Measurements from ENCODE around the gene SLC6A17.
A peak's percentile ranks its signal among the peaks of the same experiment; 100 is the strongest.

Gene SLC6A17

DNA sequence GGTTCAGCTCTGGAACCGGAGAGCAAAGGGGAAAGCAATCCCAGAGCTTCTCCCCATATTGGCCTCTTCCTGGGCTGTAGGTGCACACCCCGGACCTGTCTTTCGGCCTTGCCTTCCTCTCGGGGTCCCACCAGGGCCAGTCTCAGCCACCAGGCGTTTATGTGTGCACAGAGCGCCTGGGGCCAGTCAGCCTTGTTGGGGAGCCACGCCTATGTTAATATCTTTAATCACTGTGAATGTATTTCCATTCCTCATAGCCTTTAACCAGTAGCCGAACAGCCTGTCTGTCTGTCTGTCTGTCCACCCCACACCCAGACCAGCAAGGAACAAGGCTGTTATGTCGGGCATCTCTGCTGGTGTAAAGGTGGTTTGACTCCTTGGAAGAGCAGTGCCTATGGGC is 78.6 kb downstream of the SLC6A17 start:
- DNase-seq, result no peak
- intact Hi-C loops (cut with DNase I), result no loop called here

DNA sequence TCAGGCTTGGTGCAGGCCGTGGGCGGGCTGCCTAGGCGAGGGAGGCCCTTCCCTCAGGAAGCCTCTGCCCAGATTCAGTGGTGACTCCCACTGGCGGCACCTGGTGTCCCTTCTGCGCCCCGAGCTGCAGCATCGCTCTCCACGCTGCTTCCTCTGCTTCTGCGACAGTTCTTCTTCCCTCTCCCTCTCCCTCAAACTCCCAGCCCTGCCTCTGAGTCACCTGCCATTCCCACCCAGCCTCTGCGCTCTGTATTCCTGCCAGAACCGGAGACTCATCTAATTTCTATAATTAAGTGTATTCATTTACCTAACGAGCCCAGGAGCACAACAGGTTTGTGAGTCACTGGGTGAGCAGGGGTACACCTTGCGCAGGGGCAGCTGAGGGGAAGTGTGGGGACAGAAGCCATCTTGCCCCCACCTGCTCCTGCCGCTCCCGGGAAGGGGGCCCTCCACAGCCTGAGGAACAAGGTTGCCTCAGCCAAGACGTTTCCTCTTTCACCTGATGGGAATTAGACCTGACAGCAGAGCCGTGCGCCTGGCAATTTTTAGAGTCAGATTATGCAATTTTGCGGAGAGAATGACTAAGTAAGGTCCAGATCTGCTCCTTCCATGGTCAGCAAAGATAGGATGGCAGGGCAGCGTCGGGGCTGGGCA is 79.2 kb downstream of the SLC6A17 start:
- peak in 39 of 42 donors; percentile 30 to 85 (median 60) for DNase-seq
- intact Hi-C loops (cut with DNase I), result no loop called here

DNA sequence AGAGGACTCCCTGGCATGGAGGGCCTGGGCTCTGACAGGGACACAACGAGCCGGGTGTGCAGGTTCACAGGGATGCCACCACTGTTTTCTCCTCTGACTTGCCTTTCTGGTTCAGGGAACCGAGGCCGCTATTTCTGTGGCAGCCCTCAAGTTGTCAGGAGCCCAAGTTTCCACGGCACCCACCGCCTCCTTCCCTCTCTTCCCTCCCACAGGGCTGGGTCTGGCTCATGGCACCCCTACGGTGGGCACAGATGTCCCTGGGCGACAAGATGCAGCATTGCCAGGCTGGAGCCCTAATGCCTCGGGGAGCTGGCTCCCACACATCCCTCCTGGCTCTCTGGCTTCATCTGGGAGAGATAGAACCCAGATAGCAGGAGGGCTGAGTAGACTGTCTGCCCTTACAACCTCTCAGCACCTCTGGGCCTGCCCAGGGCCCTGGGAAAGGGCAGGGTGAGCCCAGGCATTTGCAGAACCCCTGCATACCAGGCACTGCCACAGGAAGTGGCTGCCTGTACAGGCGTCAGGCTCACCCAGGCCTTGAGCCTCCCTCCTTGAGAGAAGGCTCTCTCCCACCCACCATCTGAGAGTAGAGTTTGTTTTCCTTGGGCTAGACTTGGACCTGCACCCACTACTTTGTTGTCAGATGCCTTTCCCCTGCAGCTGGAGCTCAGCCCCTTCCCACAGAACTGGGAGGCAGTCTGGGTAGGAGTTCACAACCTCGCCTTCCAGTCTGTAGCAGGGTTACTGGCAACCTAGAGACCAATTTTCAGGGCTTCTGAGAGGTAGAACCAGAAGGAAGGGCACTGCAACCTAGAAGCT is 80.3 kb downstream of the SLC6A17 start:
- intact Hi-C loops (cut with DNase I), result no loop called here
- no peak for DNase-seq

DNA sequence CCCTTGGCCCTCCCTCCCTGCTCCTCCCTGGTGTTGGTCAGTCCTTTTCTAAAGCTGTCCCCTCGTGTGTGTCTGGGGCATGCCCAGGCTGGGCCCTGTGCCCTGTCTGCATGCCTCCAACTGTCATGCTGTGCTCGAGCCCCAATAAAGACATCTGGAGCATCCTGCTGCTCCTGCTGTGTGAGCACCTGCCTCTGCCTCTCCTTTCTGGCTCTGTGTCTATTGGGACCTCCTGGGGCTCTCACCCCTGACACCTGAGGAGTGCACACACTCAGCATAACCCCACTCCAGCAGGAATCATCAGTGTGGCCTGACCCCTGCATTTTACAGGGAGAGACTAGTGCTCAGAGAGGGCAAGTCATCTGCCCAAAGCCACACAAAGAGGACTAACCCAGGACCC is 83.6 kb downstream of the SLC6A17 start:
- no peak for DNase-seq
- intact Hi-C loops (cut with DNase I), result no loop called here

DNA sequence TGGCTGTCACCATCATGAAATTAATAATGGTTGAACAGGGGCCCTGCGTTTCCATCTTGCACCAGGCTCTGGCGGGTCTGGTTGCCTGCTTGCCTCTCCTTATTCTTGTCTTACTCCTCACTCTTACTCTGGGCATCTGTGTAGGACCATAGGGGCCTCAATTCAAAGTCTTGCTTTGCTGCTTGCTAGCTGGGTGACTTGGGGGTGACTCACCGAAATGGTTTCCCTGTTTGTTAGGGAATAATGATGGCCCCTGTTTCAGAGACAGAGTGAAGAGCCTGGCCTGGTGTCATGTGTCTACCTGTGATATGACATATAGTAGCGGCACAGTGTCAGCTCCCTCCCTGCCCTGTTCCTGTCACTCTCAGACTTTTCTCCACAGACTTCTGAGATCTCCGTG is 84.4 kb downstream of the SLC6A17 start:
- DNase-seq, result no peak
- intact Hi-C loops (cut with DNase I), result no loop called here

DNA sequence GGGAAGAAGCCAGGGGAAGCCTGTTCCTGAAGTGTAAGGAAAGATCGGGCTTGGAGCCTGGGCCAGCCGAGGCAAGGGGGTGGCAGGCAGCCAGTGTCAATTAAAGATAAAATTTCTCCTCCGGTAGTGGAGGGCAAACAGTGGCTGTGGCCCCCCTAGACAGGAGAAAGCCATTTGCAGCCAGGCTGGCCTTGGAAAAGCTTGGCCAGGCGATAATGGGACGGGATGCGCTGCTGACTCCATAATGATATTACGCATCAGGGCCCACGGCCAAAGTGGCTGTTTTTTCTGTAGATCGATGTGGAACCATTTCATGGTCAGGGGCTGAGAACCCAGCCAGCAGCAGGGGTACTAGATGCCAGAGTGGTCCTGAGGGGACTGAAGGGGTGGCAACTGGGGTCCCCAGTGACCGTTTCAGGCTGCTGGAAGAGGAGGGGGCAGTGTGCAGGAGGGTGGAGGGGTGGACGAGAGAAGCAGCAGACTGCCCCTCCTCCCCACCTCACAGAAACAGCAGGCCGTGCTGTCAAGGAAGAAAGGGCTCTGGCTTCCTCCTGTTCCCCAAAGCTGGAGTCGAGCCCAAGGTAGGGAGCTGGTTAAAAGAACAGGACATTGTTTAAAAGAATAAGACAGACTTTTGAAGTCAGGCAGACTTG is 85.0 kb downstream of the SLC6A17 start:
- intact Hi-C loops (cut with DNase I), result no loop called here
- no peak for DNase-seq

DNA sequence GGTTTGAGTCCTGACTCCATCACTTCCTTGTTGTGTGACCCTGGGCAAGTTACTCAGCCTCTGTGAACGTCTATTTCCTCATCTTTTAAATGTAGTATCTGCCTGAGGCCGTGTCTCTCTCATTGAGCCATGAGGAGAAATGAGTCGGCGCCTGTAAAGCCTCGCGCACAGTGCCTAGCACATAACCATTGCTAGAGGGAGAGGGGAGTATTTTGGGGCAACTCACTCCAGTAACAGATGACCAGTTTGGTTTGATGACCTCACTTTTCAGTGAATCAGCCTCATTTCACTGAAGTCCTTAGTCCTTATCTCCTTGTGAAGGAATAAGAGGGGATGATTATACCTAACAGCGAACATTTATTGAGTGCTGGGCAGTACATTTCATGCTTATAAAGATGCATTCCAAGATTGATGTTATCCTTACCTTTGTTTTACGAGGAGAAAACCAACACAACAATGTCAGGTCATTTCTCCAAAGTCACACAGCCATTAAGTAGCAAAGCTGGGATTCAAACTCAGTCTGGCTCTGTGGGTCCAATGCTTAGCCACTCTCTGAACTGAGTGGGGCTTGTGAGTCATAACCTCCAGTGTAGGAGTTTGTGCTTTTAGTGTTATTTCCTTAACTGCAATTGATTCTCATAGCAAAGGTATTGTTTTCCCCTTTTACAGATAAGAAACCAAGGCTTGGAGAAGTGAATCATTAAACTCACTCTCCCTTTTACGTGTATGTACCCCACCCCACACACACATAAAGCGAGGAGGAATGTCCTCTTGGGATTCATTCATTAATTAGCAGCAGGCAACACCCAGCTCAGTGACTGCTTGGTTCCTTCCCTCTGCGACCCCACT is 85.8 kb downstream of the SLC6A17 start:
- peak in 1 of 42 donors; percentile 41 for DNase-seq
- intact Hi-C loops (cut with DNase I), result no loop called here

DNA sequence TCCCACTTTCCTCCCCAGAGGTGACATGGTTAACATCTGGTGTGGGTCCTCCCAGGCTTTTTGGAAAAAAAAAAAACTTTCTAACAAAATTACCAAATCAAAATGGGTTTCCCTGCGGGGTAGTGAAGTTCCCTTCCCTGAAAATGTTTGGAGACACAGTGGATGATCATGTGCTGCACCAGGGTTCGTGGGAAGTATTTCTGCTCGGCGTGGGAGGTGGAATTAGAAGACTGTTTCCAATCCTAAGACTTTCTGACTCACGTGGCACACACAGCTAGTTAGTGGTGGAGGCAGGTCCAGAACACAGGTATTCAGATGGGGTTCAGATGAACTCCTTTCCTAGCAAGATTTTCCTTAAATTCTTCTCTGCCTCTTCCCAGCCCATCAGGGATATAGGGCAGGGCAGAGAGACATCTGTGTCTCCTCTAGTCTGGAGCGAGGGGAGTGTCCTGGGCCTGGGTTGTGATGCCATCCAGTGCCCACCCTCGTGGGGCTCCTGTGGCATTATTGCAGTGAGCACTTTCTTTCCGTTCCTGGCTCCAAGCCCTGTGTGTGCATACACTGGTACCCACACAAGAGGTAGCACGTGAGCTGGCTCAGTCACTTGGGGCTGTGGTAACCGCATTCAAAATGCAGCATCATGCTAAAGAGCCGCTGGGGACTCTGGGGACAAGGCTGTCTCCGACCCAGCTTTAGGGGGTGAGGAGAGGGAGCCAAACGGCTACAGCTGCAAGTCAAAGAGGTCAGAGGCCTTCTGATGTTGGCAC is 87.3 kb downstream of the SLC6A17 start:
- DNase-seq, result peak in 37 of 42 donors; percentile 20 to 87 (median 65)
- intact Hi-C loops (cut with DNase I), result no loop called here

DNA sequence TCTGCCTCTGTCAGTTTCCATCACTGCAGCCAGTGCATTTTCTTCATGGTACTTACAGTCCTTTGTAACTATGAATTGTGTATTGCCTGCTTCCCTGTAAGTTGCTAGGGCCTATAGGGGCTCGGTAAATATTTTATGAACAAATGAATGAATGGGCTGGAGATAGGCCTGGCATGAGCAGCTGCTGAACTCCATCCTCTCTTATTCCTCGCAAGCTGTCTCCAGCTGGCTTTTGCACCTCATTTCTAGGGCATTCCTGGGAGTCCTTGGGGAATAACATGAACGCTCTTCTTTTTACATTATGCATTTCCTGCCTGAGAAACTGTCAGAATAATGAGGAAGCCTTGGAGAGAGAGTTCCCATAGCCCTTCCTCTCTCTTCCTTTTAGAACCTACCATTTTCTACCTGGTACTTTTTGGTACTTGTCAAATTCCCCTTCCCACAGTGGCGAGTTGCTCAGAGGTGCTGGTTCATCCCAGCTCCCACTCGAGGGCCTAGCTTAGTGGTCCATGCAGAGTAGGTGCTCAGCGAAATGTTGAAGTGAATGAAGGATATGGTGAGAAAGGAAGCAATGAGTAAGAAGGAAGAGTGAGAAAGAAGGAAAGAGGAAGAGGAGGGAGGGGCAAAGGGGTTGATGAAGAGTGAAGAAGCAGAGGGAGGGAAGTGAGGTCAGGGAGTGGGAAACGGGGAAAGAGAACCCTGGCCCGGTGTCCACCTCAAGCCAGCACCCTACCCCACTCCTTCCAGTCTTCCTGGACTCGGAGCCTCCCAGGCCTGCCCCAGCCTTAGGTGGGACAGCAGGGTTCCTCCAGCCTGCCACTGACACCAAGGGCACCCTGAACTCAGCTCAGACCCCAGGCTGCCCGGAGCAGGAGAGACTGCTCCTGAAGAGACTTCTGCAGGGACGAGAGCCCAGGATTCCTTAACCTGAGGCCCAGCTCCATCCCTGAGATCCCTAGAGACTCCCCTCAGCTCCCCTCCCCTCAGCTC is 89.4 kb downstream of the SLC6A17 start:
- DNase-seq, result no peak
- intact Hi-C loops (cut with DNase I), result no loop called here

DNA sequence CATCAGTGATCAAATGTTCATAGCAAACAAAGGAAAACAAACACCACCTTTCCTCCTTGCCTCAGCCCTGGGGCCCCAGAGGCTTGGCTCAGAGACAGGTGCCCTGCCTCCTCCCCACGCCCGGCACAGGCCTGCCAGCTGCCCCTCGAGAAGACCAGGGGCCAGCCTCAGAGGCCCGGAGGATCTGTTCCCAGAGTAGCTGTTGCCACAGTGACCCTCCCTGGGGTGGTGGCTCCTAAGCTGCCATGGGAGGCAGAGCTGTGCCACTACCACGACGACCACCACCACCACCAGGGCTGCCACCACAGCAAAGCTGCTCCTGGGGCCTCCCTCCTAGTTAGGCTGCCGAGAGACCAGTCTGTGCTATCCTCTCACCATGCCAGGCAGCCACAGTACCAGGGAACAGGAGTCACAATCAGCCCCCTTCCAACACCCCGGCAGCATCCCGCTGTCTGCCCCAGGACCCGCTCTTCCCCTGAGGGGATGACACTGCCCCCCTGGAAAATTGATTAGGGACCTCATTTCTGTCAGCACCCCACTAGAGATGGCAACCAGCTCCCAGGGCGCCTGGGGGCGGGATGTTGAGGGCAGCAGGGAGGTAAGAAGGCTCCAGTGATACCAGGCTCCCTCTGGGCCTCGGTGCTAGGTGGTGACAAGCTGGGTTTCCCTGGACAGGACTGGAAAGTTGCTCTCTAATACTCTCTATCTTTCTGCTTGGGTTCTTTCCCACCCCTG is 90.3 kb downstream of the SLC6A17 start:
- DNase-seq, result no peak
- intact Hi-C loops (cut with DNase I), result no loop called here

DNA sequence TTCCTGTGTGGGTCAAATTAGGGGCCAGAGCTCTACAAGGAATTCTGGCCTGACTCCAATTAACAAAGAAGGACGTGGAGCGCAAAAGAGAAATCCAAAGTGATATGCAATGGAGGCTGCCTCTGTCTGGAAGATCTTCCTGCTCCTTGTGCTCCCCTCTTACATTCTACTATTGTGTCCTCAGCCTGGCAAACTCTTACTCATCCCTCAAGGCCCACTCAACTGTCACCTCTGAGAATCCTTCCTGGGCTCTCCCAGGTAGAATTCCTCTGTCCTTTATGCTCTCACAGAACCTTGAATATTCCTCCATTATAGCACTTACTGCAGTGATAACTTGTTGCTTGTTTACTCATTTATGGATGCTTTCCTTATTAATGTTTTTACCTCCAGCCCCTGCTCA is 91.2 kb downstream of the SLC6A17 start:
- no peak for DNase-seq
- intact Hi-C loops (cut with DNase I), result no loop called here

DNA sequence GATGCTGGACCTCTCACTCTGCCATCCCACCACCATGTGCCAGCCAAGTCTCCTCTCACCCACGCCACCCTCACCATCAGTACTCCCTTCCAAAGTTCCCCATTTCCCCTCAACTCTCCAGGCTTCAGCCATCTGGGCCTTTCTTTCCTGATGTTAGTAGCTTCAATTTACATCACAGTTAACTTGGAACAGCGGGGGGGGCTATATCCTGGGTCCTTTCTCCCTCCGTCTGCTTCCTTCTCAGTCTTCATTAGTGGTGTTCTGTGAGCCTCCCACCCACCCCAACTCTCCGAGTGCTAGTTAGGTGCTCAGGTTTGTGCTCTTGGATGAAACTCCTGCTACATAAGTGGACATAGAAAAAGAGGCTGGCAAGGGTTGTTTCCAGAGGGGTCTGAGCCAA is 91.8 kb downstream of the SLC6A17 start:
- intact Hi-C loops (cut with DNase I), result no loop called here
- DNase-seq, result no peak

DNA sequence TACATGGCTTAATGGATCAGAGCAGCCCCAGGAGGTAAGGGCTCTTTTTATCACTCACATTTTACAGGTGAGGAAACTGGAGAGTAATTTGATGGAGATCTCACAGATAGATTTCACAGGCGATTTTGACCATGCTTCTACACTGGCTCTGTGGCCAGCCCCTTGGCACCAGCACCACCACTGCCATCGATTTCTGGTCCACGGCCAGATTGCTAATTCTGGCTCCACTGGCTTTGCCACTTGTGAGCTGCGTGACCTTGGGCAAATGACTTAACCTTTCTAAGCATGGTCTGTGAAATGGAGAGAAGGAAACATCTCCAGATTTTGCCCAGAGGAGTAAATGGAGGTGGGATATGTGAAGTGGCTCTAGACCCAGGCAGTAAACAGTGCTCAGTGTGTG is 92.4 kb downstream of the SLC6A17 start:
- intact Hi-C loops (cut with DNase I), result no loop called here
- no peak for DNase-seq

DNA sequence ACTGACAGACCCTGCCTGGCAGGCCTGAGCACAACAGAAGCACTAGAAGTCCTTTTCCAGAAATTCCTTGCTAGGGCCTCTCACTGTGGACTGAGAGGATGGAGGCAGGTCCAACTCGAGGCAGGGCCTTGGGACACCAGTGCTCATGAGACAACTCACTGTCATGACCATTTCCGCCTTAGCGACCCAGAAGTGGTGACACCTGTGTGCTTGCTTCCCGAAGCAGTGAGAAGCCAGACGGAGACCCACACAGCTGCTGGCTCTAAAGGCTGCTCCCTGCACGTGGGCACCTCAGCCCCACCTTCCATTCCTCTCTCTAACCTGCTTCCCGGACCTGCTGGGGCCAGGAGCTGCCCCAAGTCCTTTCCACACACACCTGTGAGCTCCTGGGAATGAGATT is 92.9 kb downstream of the SLC6A17 start:
- intact Hi-C loops (cut with DNase I), result no loop called here
- DNase-seq, result no peak

DNA sequence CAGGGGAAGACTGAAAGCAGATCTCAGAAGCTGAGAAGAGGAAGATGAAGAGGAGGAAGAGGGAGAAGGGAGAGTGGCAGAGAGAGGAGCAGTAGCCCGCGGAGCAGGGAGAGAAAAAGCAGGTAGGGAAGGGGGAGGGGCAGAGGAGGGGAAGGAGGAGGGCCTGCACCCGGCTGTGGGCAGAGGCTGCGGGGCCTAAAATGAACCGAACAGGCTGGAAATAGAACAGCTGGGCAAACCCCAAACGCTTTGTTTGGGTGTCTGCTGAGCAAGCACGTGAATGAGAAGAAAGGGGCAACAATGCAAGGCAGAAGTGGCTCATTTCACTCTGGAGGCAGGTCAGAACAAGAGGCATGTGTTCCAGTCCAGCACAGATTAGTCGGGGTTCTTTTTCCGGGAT is 93.3 kb downstream of the SLC6A17 start:
- DNase-seq, result peak in 3 of 42 donors; percentile 19 to 55 (median 43)
- intact Hi-C loops (cut with DNase I), result no loop called here

DNA sequence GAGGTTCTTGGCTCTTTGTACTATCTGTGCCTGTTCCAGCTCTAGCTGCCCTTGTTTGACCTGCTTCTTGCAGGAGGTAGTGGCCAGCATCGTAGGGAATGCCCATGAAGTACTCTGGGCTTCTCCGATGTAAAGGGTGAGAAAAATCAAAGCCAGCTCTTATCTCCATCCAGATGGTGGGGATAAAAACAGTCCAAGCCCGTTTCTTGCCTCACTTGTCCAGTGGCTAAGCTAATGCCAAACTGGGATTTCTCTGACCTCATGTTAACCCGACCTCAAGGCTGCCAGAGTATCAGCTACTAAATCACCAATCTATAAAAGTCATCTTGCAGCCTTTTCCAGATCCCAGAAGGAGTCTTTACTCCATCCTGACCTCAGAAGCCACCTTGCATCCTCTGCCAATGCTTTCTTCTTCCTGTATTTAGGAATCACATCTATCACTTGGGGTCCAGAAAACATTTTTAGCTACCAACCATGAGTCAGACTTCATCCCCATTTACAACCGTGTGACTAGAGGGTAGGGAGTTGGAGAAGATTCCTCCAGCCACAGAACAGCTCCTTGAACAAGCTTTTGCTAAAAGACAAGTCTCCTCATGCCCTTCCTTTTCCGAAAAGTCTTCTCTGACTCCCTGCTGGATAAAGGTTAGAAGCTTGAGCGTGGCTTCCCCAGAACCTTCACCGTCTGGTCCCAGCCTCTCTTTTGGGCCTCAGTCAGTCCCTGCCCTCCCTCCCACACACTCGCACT is 95.8 kb downstream of the SLC6A17 start:
- DNase-seq, result no peak
- intact Hi-C loops (cut with DNase I), result no loop called here

All from head of caudate nucleus (tissue), 42 donors.